Gastrocnemius medialis (tissue), 4 donors: ENCODE results near the gene PSAP.

ENCODE experiments used
- POLR2A ChIP-seq, 2 donors: fragments of 450-650 bp; IDR thresholded peaks; one replicate each; pipeline ENCODE4 v1.6.1; 2017; ENCODE audit warnings: antibody characterized with exemption in 2 of 2, mild to moderate bottlenecking in 2 of 2, moderate library complexity in 2 of 2
- TF ChIP-seq, protein P1 (sequence below), 5 experiments: fragments of 450-650 bp in 3 of 5; fragments of 200-600 bp in 2 of 5; sonication (generic) in 2 of 5; IDR thresholded peaks in 4 of 5; conservative IDR thresholded peaks in 1 of 5; 1 replicate in 4 of 5; 2 replicates in 1 of 5; pipeline ENCODE4 v1.5.1; 2016 to 2019; ENCODE audit warnings: antibody characterized with exemption in 5 of 5, mild to moderate bottlenecking in 3 of 5, moderate library complexity in 3 of 5

DNA sequence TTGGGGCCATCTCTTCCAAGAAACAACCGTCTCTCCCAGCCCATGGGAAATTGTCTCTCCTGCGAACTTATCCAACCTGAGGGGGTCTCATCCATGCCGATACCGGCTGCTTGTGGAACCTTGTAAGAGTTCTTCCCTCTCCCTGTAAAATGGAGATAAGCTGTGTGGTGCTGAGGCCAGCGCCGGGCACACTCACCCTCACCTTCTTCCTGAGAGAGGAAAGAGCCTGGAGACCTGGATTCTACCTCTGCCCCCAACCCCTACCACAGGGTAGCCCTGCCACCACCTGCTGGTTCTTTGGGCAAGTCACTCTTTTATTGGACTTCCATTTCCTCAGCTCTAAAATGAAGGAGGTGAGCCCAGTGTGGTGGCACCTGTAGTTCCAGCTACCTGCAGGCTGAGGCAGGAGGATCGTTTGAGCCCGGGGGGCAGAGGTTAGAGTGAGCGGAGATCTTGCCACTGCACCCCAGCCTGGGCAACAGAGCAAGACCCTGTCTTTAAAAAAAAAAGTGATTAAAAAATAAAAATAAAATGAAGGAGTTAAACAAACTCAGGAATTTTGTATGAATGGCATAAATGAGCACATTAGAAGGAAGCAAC lies 38.4 kb upstream of the PSAP start:
- TF ChIP-seq, protein P1, sequence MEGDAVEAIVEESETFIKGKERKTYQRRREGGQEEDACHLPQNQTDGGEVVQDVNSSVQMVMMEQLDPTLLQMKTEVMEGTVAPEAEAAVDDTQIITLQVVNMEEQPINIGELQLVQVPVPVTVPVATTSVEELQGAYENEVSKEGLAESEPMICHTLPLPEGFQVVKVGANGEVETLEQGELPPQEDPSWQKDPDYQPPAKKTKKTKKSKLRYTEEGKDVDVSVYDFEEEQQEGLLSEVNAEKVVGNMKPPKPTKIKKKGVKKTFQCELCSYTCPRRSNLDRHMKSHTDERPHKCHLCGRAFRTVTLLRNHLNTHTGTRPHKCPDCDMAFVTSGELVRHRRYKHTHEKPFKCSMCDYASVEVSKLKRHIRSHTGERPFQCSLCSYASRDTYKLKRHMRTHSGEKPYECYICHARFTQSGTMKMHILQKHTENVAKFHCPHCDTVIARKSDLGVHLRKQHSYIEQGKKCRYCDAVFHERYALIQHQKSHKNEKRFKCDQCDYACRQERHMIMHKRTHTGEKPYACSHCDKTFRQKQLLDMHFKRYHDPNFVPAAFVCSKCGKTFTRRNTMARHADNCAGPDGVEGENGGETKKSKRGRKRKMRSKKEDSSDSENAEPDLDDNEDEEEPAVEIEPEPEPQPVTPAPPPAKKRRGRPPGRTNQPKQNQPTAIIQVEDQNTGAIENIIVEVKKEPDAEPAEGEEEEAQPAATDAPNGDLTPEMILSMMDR (IDR thresholded peaks at IDR 0.05 in 4 of 5, conservative IDR thresholded peaks at IDR 0.05 in 1 of 5): no peak
- TF ChIP-seq POLR2A (IDR thresholded peaks at IDR 0.05): no peak
